ENCODE data around the gene CFLAR. TPM values are rescaled to one million over a fixed set of nuclear protein-coding genes. Genes with fewer than 3 reads are reported as not detected.
A peak's percentile ranks its signal among the peaks of the same experiment; 100 is the strongest.

The CFLAR gene
- total RNA-seq, 1 donor from 2014 or later, result 238 TPM

GRCh38 chr2:201107624-201108023 is 8.3 kb upstream of the CFLAR start:
- peaks cover 4% of the 10 kb centered on the region for H3K4me1 ChIP-seq
- no peaks in the 10 kb centered on the region for H3K27me3 ChIP-seq (ENCODE audit: low read depth)
- TF ChIP-seq, protein P1, sequence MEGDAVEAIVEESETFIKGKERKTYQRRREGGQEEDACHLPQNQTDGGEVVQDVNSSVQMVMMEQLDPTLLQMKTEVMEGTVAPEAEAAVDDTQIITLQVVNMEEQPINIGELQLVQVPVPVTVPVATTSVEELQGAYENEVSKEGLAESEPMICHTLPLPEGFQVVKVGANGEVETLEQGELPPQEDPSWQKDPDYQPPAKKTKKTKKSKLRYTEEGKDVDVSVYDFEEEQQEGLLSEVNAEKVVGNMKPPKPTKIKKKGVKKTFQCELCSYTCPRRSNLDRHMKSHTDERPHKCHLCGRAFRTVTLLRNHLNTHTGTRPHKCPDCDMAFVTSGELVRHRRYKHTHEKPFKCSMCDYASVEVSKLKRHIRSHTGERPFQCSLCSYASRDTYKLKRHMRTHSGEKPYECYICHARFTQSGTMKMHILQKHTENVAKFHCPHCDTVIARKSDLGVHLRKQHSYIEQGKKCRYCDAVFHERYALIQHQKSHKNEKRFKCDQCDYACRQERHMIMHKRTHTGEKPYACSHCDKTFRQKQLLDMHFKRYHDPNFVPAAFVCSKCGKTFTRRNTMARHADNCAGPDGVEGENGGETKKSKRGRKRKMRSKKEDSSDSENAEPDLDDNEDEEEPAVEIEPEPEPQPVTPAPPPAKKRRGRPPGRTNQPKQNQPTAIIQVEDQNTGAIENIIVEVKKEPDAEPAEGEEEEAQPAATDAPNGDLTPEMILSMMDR (IDR thresholded peaks at IDR 0.05; ENCODE audit: borderline replicate concordance), result no peak
- no peak for DNase-seq
- no peak overlapping the region for H3K4me3 ChIP-seq
- no peaks in the 10 kb centered on the region for H3K36me3 ChIP-seq
- H3K9me3 ChIP-seq (replicated peaks), result no peaks in the 10 kb centered on the region
- H3K27ac ChIP-seq (replicated peaks), result no peak overlapping the region
- intact Hi-C loops (cut with micrococcal nuclease), result no loop called here

- Histone ChIP-seq H3K27ac (replicated peaks) (no peak overlapping the region), H3K9me3 (replicated peaks) (no peaks in the 10 kb centered on the region), H3K27me3 (ENCODE audit: low read depth) (no peaks in the 10 kb centered on the region), H3K4me1 (peaks cover 4% of the 10 kb centered on the region), H3K36me3 (no peaks in the 10 kb centered on the region), H3K4me3 (no peak overlapping the region)
- DNase-seq, result no peak
- intact Hi-C loops (cut with micrococcal nuclease), result no loop called here
- TF ChIP-seq, protein P1 (IDR thresholded peaks at IDR 0.05; ENCODE audit: borderline replicate concordance), result no peak
These were observed 7.6 kb upstream of the CFLAR start for GRCh38 chr2:201108341-201108740.

DNA sequence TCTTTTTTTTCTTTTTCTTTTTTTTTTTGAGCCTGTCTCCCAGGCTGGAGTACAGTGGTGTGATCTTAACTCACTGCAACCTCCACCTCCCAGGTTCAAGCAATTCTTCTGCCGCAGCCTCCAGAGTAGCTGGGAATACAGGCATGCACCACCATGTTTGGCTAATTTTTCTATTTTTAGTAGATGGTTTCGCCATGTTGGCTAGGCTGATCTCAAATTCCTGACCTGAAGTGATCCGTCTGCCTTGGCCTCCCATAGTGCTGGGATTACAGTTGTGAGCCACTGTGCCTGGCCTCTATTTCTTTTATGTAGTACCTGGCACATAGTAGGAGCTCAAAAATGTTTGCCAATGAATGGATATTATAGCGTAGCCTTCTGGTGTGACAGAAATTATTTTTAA is 6.8 kb upstream of the CFLAR start:
- no peak for DNase-seq
- Histone ChIP-seq H3K4me3 (no peak overlapping the region), H3K9me3 (replicated peaks) (no peaks in the 10 kb centered on the region), H3K4me1 (peaks cover 5% of the 10 kb centered on the region), H3K27ac (replicated peaks) (no peak overlapping the region), H3K27me3 (ENCODE audit: low read depth) (no peaks in the 10 kb centered on the region), H3K36me3 (no peaks in the 10 kb centered on the region)
- intact Hi-C loops (cut with micrococcal nuclease), result no loop called here
- TF ChIP-seq, protein P1 (IDR thresholded peaks at IDR 0.05; ENCODE audit: borderline replicate concordance), result no peak

- H3K36me3 ChIP-seq, result no peaks in the 10 kb centered on the region
- TF ChIP-seq, protein P1 (IDR thresholded peaks at IDR 0.05; ENCODE audit: borderline replicate concordance), result no peak
- H3K27ac ChIP-seq (replicated peaks), result no peak overlapping the region
- no peaks in the 10 kb centered on the region for H3K9me3 ChIP-seq (replicated peaks)
- no peak for DNase-seq
- H3K27me3 ChIP-seq (ENCODE audit: low read depth), result no peaks in the 10 kb centered on the region
- peaks cover 19% of the 10 kb centered on the region for H3K4me1 ChIP-seq
- H3K4me3 ChIP-seq, result no peak overlapping the region
- intact Hi-C loops (cut with micrococcal nuclease), result no loop called here
These were observed 5.3 kb upstream of the CFLAR start for GRCh38 chr2:201110615-201111014.

GRCh38 chr2:201111096-201111495 is 4.9 kb upstream of the CFLAR start:
- Histone ChIP-seq H3K4me3 (no peak overlapping the region), H3K36me3 (no peaks in the 10 kb centered on the region), H3K27ac (replicated peaks) (no peak overlapping the region), H3K4me1 (peaks cover 23% of the 10 kb centered on the region), H3K9me3 (replicated peaks) (no peaks in the 10 kb centered on the region), H3K27me3 (ENCODE audit: low read depth) (no peaks in the 10 kb centered on the region)
- intact Hi-C loops (cut with micrococcal nuclease), result no loop called here
- TF ChIP-seq, protein P1 (IDR thresholded peaks at IDR 0.05; ENCODE audit: borderline replicate concordance), result no peak
- no peak for DNase-seq

GRCh38 chr2:201114350-201114749 is 1.6 kb upstream of the CFLAR start:
- intact Hi-C loops (cut with micrococcal nuclease), result no loop called here

More at GRCh38 chr2:201114350-201114749, 1.6 kb upstream of the CFLAR start:
- Histone ChIP-seq H3K4me1 (peaks cover 37% of the 10 kb centered on the region), H3K9me3 (replicated peaks) (no peaks in the 10 kb centered on the region), H3K27ac (replicated peaks) (peak overlapping the region; percentile 100), H3K4me3 (peak overlapping the region; percentile 88), H3K36me3 (no peaks in the 10 kb centered on the region), H3K27me3 (ENCODE audit: low read depth) (no peaks in the 10 kb centered on the region)
- no peak for DNase-seq
- TF ChIP-seq, protein P1 (IDR thresholded peaks at IDR 0.05; ENCODE audit: borderline replicate concordance), result no peak

Data from left ventricle myocardium inferior (tissue), 1 donor.